Measurements from ENCODE around the gene DDIT4. TPM values are rescaled to one million over a fixed set of nuclear protein-coding genes. Genes with fewer than 3 reads are reported as not detected.

Gene DDIT4
- total and polyA plus RNA-seq, 9 of the 15 experiments (the other 6 are each of a cell fraction or from before 2014, with no cell fraction given) = 8.2 to 675 (median 159) TPM

- in situ Hi-C loops (cut with MboI) (loop anchor here (5.0 kb wide), 1 partner anchor 43 kb away; no protein-coding TSS in a partner anchor), intact Hi-C loops (cut with micrococcal nuclease) (loop anchor here (1.0 to 2.0 kb wide), 4 partner anchors 12 to 76 kb away; no protein-coding TSS in a partner anchor)
- no peaks in the 10 kb centered on the region for H3K79me2 ChIP-seq (ENCODE audit: control insufficient read depth, insufficient read depth, low read length)
- H4K20me1 ChIP-seq (replicated peaks; ENCODE audit: control insufficient read depth, insufficient read depth, low read length) = no peaks in the 10 kb centered on the region
- no peaks in the 10 kb centered on the region for H3K27me3 ChIP-seq (ENCODE audit: control insufficient read depth in 2 of 2, insufficient read depth in 2 of 2, low read length in 2 of 2)
- ChIA-PET POLR2A (interaction anchor here (0.5 to 9.2 kb wide), 42 partner anchors 9 to 1452 kb away, joined by 3 to 267 read pairs (median 5); partner anchors contain the start of genes ANAPC16, ASCC1 and DDIT4), CTCF (ENCODE audit: low intra/inter-chr PET ratio) (no interaction called here)
- peak overlapping the region; percentile 93 to 94 for H3K9ac ChIP-seq (ENCODE audit: insufficient read depth in 1 of 2, low read depth in 2 of 2, low read length in 2 of 2)
- FAIRE-seq = peak; percentile 100
- BruUV-seq (replicated peaks) = no TSS peak
- under 1% methylated on average over 12 of the region's 12 CpGs for whole genome bisulfite sequencing (ENCODE audit: insufficient coverage, low coverage, missing lambda C conversion rate)
- H3K9me3 ChIP-seq (replicated peaks; ENCODE audit: control insufficient read depth, insufficient read depth, low read depth, low read length) = no peaks in the 10 kb centered on the region
- peak overlapping the region; percentile 25 for H3K4me3 ChIP-seq
- H3K27ac ChIP-seq (ENCODE audit: extremely low read depth, low read depth, low read length) = peak overlapping the region; percentile 97
- H3K4me1 ChIP-seq (replicated peaks in 1 of 2; ENCODE audit: control insufficient read depth in 2 of 2, insufficient read depth in 2 of 2, low read length in 2 of 2) = peaks cover 59 to 72% of the 10 kb centered on the region in 2 experiments
- H3K4me2 ChIP-seq (ENCODE audit: insufficient read depth, low read length) = peak overlapping the region; percentile 82
- peak; percentile 96 to 100 (median 98) for DNase-seq (ENCODE audit: extremely low read depth in 1 of 4, low spot score in 3 of 4)
- H3K9me1 ChIP-seq (ENCODE audit: control insufficient read depth, insufficient read depth, low read length) = peaks cover 8% of the 10 kb centered on the region
- H3K36me3 ChIP-seq (ENCODE audit: control insufficient read depth, insufficient read depth, low read length) = no peaks in the 10 kb centered on the region
- ATAC-seq = peak; percentile 91
- H2AFZ ChIP-seq (ENCODE audit: low read depth, low read length) = peak overlapping the region; percentile 61
- TF ChIP-seq ZNF12 (CRISPR knock-in tag; IDR thresholded peaks at IDR 0.05) = 0 out of 2 replicates have a peak, but pooled peaks have one; percentile 71
- no peak; the same call in 1 of the 2 replicates for TF ChIP-seq MGA (IDR thresholded peaks at IDR 0.05)
- peak; percentile 92 for TF ChIP-seq ZBTB2 (IDR thresholded peaks at IDR 0.05)
- TF ChIP-seq NFYB (IDR thresholded peaks at IDR 0.05; ENCODE audit: extremely low read depth, insufficient read length) = no peak
- TF ChIP-seq ZNF354B (CRISPR knock-in tag; IDR thresholded peaks at IDR 0.05) = peak; percentile 42; the same call in 1 of the 2 replicates
- TF ChIP-seq POLR2B (IDR thresholded peaks at IDR 0.05; ENCODE audit: low read depth, partially characterized antibody) = peak; percentile 76
- TF ChIP-seq PTTG1 (tag; IDR thresholded peaks at IDR 0.05; ENCODE audit: low read depth) = no peak
- TF ChIP-seq NRF1 (conservative IDR thresholded peaks at IDR 0.05 in 1 of 2, IDR thresholded peaks at IDR 0.05 in 1 of 2) = peak; percentile 79 to 83
Observed at GRCh38 chr10:72320676-72321247, 47.0 kb downstream of the DDIT4 start.
